ENCODE results near the gene BMAL1.
A peak's percentile ranks its signal among the peaks of the same experiment; 100 is the strongest.

The BMAL1 gene

GRCh38 chr11:13332124-13332523, 54.5 kb downstream of the BMAL1 start:
- Mint-ChIP-seq H3K4me1 (ENCODE audit: low read depth) (peaks cover 68% of the 10 kb centered on the region), H3K27ac (peak overlapping the region; percentile 49), H3K9me3 (no peaks in the 10 kb centered on the region), H3K4me3 (no peak overlapping the region), H3K27me3 (no peaks in the 10 kb centered on the region), H3K36me3 (ENCODE audit: low read depth) (peaks cover 7% of the 10 kb centered on the region)

GRCh38 chr11:13333456-13333957, 55.9 kb downstream of the BMAL1 start:
- Mint-ChIP-seq H3K27ac (peak overlapping the region; percentile 74), H3K9me3 (no peaks in the 10 kb centered on the region), H3K4me1 (ENCODE audit: low read depth) (peaks cover 80% of the 10 kb centered on the region), H3K4me3 (no peak overlapping the region), H3K36me3 (ENCODE audit: low read depth) (peaks cover 7% of the 10 kb centered on the region), H3K27me3 (no peaks in the 10 kb centered on the region)

- Mint-ChIP-seq H3K27me3 (no peaks in the 10 kb centered on the region), H3K4me1 (ENCODE audit: low read depth) (peaks cover 86% of the 10 kb centered on the region), H3K9me3 (no peaks in the 10 kb centered on the region), H3K27ac (peak overlapping the region; percentile 74), H3K36me3 (ENCODE audit: low read depth) (peaks cover 3% of the 10 kb centered on the region), H3K4me3 (no peak overlapping the region)
Observed at GRCh38 chr11:13334034-13334786, 56.6 kb downstream of the BMAL1 start.

- no peaks in the 10 kb centered on the region for H3K9me3 Mint-ChIP-seq
Observed at GRCh38 chr11:13335319-13335718, 57.7 kb downstream of the BMAL1 start.

GRCh38 chr11:13336246-13336878, 58.8 kb downstream of the BMAL1 start:
- no peaks in the 10 kb centered on the region for H3K27me3 Mint-ChIP-seq
- no peak overlapping the region for H3K4me3 Mint-ChIP-seq
- no peaks in the 10 kb centered on the region for H3K9me3 Mint-ChIP-seq
- H3K36me3 Mint-ChIP-seq (ENCODE audit: low read depth): peaks cover 9% of the 10 kb centered on the region
- H3K4me1 Mint-ChIP-seq (ENCODE audit: low read depth): peaks cover 89% of the 10 kb centered on the region
- no peak overlapping the region for H3K27ac Mint-ChIP-seq

More at GRCh38 chr11:13335319-13335718, 57.7 kb downstream of the BMAL1 start:
- H3K4me1 Mint-ChIP-seq (ENCODE audit: low read depth): peaks cover 88% of the 10 kb centered on the region
- no peak overlapping the region for H3K27ac Mint-ChIP-seq
- no peaks in the 10 kb centered on the region for H3K27me3 Mint-ChIP-seq
- H3K36me3 Mint-ChIP-seq (ENCODE audit: low read depth): peaks cover 5% of the 10 kb centered on the region
- no peak overlapping the region for H3K4me3 Mint-ChIP-seq

- no peaks in the 10 kb centered on the region for H3K27me3 Mint-ChIP-seq
- no peaks in the 10 kb centered on the region for H3K9me3 Mint-ChIP-seq
- peaks cover 9% of the 10 kb centered on the region for H3K36me3 Mint-ChIP-seq (ENCODE audit: low read depth)
- H3K4me3 Mint-ChIP-seq: peak overlapping the region; percentile 75
- H3K4me1 Mint-ChIP-seq (ENCODE audit: low read depth): peaks cover 78% of the 10 kb centered on the region
- H3K27ac Mint-ChIP-seq: peak overlapping the region; percentile 84
Observed at GRCh38 chr11:13338019-13338426, 60.4 kb downstream of the BMAL1 start.

- Mint-ChIP-seq H3K4me1 (ENCODE audit: low read depth) (peaks cover 73% of the 10 kb centered on the region), H3K36me3 (ENCODE audit: low read depth) (peaks cover 9% of the 10 kb centered on the region), H3K9me3 (no peaks in the 10 kb centered on the region), H3K4me3 (peak overlapping the region; percentile 75), H3K27ac (peak overlapping the region; percentile 84), H3K27me3 (no peaks in the 10 kb centered on the region)
Observed at GRCh38 chr11:13338427-13339069, 61.0 kb downstream of the BMAL1 start.

- H3K36me3 Mint-ChIP-seq (ENCODE audit: low read depth): peaks cover 6% of the 10 kb centered on the region
- H3K4me1 Mint-ChIP-seq (ENCODE audit: low read depth): peaks cover 69% of the 10 kb centered on the region
- H3K27ac Mint-ChIP-seq: peak overlapping the region; percentile 84
- H3K4me3 Mint-ChIP-seq: peak overlapping the region; percentile 31
- no peaks in the 10 kb centered on the region for H3K9me3 Mint-ChIP-seq
- H3K27me3 Mint-ChIP-seq: no peaks in the 10 kb centered on the region
Observed at GRCh38 chr11:13339195-13340153, 61.9 kb downstream of the BMAL1 start.

GRCh38 chr11:13341026-13341425, 63.4 kb downstream of the BMAL1 start:
- H3K27me3 Mint-ChIP-seq: no peaks in the 10 kb centered on the region
- no peak overlapping the region for H3K27ac Mint-ChIP-seq
- H3K4me3 Mint-ChIP-seq: no peak overlapping the region
- peaks cover 57% of the 10 kb centered on the region for H3K4me1 Mint-ChIP-seq (ENCODE audit: low read depth)
- H3K9me3 Mint-ChIP-seq: no peaks in the 10 kb centered on the region
- peaks cover 6% of the 10 kb centered on the region for H3K36me3 Mint-ChIP-seq (ENCODE audit: low read depth)

- no peak overlapping the region for H3K27ac Mint-ChIP-seq
- H3K27me3 Mint-ChIP-seq: no peaks in the 10 kb centered on the region
- no peak overlapping the region for H3K4me3 Mint-ChIP-seq
- H3K9me3 Mint-ChIP-seq: no peaks in the 10 kb centered on the region
- H3K36me3 Mint-ChIP-seq (ENCODE audit: low read depth): peaks cover 6% of the 10 kb centered on the region
- H3K4me1 Mint-ChIP-seq (ENCODE audit: low read depth): peaks cover 48% of the 10 kb centered on the region
Observed at GRCh38 chr11:13343067-13343466, 65.5 kb downstream of the BMAL1 start.

- H3K27me3 Mint-ChIP-seq: no peaks in the 10 kb centered on the region
- peak overlapping the region; percentile 12 for H3K27ac Mint-ChIP-seq
- no peaks in the 10 kb centered on the region for H3K9me3 Mint-ChIP-seq
- H3K36me3 Mint-ChIP-seq (ENCODE audit: low read depth): peaks cover 6% of the 10 kb centered on the region
- H3K4me3 Mint-ChIP-seq: no peak overlapping the region
- peaks cover 48% of the 10 kb centered on the region for H3K4me1 Mint-ChIP-seq (ENCODE audit: low read depth)
Observed at GRCh38 chr11:13343931-13344717, 66.5 kb downstream of the BMAL1 start.

GRCh38 chr11:13344818-13345217, 67.2 kb downstream of the BMAL1 start:
- peaks cover 11% of the 10 kb centered on the region for H3K36me3 Mint-ChIP-seq (ENCODE audit: low read depth)
- H3K4me1 Mint-ChIP-seq (ENCODE audit: low read depth): peaks cover 45% of the 10 kb centered on the region
- no peak overlapping the region for H3K27ac Mint-ChIP-seq

GRCh38 chr11:13346470-13346869, 68.9 kb downstream of the BMAL1 start:
- H3K4me1 Mint-ChIP-seq (ENCODE audit: low read depth): peaks cover 31% of the 10 kb centered on the region
- no peak overlapping the region for H3K27ac Mint-ChIP-seq
- H3K27me3 Mint-ChIP-seq: no peaks in the 10 kb centered on the region
- H3K36me3 Mint-ChIP-seq (ENCODE audit: low read depth): peaks cover 13% of the 10 kb centered on the region
- no peak overlapping the region for H3K4me3 Mint-ChIP-seq
- H3K9me3 Mint-ChIP-seq: no peaks in the 10 kb centered on the region

More at GRCh38 chr11:13344818-13345217, 67.2 kb downstream of the BMAL1 start:
- no peaks in the 10 kb centered on the region for H3K9me3 Mint-ChIP-seq
- H3K4me3 Mint-ChIP-seq: no peak overlapping the region
- H3K27me3 Mint-ChIP-seq: no peaks in the 10 kb centered on the region
